Glomerular visceral epithelial cell (primary cell): ENCODE data around the gene GATA3.
"Not testable (repeated sequence)": the region's sequence is repeated elsewhere in the genome, so short reads cannot be mapped to it uniquely, and the experiment has no call there.

Experiments used
- DNase-seq: peaks from one replicate; pipeline ENCODE4 v3.0.0-alpha.2; 2016; ENCODE audit errors: extremely low spot score

Gene GATA3

GRCh38 chr10:8054494-8055407 lies at the start of gene GATA3:
TSS of gene GATA3 (plus strand) at chr10:8054688. CDS start at chr10:8055656, 968 bp downstream.
- DNase-seq = no peak

DNA sequence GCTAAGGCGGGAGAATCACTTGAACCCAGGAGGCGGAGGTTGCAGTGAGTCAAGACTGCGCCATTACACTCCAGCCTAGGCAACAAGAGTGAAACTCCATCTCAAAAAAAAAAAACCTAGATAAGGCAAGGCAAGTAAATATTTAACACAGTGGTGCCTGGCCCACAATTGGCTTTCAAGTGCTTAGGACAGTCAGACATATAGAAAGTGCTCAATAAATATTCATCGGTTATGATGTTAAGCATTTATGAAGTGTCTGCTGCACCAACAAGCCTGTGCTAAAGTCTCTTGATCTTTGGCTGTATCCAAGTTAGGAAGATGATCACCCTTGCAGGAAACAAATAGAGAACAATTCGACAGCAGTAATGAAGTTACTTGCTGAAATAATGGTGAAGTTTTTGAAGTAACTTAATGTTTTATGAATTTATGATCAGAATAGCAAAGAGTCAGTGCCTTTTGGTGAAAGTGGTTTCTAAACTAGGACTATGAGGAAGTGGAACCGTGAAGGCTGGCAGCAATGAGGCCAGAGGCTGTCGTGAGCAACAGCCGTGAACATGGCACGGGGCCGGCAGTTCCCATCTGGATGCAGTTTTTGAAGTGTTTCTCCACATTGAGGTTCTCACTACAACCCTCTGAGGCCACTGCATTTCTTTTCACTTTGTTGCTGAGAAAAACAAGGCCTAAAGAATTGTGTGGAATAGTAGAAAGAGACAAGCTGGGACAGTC lies 48.1 kb upstream of the GATA3 start:
- no peak for DNase-seq

DNA sequence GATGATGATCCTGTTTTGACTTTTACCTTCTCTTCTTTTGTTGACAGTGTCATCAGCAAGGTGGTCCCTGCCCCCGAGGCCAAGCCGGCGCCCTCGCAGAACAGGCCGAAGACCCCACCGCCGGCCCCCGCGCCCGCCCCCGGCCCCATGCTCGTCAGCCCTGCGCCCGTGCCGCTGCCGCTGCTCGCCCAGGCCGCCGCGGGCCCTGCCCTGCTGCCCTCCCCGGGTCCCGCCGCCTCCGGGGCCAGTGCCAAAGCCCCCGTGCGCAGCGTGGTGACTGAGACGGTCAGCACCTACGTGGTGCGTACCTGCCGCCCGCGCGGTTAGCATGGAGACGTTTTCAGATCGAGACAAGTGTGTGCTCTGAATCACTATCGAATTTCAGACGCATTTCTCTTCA lies 45.5 kb upstream of the GATA3 start:
- DNase-seq = no peak

- DNase-seq = no peak
Observed at GRCh38 chr10:8013006-8013405, 41.5 kb upstream of the GATA3 start.

- DNase-seq = no peak
Observed at GRCh38 chr10:8013619-8014018, 40.9 kb upstream of the GATA3 start.

GRCh38 chr10:8014649-8015048 lies 39.8 kb upstream of the GATA3 start:
- no peak for DNase-seq

GRCh38 chr10:8017277-8017676 lies 37.2 kb upstream of the GATA3 start:
- DNase-seq = no peak

GRCh38 chr10:8023321-8023720 lies 31.2 kb upstream of the GATA3 start:
- no peak for DNase-seq

DNA sequence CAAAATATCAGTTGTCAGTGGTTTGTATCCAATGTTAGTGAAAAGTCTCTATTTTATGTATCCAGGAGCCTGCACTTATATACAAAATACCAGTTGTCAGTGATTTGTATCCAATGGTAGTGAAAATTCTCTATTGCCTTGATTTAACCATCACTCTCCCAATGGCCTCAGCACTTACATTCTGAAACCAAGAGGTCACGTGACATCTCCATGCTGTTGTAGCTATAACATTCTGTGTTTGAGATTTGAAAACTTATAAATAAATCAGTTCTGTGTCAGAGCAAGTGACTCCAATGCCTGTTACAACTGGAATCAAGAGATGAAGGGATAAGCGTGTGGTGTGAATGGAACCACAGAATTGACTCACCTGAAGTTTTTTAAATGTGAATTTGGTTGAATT lies 30.6 kb upstream of the GATA3 start:
- no peak for DNase-seq

GRCh38 chr10:8026349-8027259 lies 27.9 kb upstream of the GATA3 start:
- no peak for DNase-seq

DNA sequence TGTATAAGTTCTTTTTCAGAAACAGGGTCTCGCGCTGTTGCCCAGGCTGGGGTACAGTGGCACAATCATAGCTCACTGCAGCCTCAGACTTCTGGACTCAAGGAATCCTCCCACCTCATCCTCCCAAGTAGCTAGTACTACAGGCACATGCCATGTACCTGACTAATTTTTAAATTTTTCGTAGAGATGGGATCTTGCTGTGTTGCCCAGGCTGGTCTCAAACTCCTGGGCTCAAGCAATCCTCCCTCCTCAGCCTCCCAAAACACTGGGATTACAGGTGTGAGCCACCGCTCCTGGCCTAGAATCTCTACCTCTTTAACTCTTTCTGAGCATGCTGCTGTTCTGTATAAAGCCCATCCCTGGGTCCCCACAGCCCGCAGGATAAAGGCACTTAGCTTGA lies 23.3 kb upstream of the GATA3 start:
- DNase-seq = not testable (repeated sequence)

GRCh38 chr10:8032558-8032957 lies 21.9 kb upstream of the GATA3 start:
- no peak for DNase-seq

DNA sequence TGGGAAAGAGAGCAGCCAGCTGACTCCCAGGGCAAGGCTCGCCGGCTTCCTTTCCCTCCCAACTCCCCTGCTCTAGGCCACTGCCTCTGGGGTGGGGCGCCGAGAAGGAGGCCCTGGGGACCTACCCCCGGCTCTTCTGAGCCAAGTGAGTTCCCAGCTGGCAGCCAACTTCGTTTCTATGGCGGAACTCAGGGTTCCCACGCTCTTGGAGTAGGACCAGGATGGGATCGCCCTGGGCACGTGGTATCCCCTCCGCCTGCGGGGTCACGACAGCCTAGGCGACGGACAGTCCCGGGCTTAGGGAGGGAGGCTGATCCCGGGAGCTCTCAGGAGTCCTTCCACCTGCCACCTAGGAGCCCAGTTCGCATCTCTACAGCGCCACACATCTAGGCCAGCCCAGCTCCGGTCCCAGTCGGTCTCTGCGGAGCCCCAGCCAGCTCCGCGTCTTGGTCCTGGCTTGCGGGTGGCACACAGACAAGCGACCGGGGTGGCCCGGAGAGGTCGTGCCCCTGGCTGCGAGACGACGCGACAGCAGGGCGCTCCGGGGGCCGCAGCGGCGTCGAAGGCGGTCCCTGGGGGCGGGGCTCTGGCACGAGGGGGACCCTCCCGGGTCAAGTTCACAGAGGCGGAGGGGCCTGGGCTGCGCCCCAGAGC lies 20.5 kb upstream of the GATA3 start:
- DNase-seq = no peak

- no peak for DNase-seq
Observed at GRCh38 chr10:8034466-8035005, 20.0 kb upstream of the GATA3 start.

- peak; percentile 45 for DNase-seq
Observed at GRCh38 chr10:8035006-8035640, 19.4 kb upstream of the GATA3 start.

DNA sequence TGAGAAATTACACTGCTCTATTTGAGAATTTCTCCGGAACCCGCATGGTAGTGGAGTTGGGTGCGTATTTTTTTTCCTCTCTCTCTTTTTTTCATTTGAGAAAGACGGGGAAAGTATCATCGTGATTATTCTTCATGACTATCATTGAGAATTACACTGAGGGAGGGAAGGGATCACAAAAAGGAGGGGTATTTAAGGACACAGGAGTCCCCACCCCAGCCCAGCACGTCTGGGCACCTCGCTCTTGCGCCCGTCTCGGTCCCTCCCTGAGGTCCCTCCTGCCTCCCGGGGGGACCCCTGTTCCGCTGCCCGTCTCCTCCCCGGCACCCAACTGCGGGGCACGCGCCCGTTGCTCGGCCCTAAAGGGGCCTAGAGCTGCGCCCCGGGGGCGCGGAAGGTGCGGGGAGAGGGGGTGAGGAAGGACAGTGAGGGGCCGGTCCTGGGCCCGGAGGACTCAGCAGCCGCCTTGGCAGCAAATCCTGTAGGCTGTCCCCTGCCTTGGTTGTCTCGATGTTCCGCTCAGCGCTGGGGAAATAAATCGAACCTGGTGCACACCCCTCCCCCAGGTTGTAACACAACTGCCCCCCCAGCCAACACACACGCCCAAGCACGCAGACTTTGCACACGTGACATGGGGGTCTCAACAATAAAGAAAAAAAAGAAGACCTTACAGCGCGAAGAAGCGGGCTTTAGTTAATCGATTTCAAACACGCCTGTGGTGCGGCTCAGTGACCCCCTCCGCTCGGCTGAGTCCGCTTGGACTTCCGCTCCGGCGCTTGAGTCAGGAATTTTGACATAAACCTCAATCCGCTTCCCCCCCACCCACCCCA lies 18.6 kb upstream of the GATA3 start:
- DNase-seq = no peak

DNA sequence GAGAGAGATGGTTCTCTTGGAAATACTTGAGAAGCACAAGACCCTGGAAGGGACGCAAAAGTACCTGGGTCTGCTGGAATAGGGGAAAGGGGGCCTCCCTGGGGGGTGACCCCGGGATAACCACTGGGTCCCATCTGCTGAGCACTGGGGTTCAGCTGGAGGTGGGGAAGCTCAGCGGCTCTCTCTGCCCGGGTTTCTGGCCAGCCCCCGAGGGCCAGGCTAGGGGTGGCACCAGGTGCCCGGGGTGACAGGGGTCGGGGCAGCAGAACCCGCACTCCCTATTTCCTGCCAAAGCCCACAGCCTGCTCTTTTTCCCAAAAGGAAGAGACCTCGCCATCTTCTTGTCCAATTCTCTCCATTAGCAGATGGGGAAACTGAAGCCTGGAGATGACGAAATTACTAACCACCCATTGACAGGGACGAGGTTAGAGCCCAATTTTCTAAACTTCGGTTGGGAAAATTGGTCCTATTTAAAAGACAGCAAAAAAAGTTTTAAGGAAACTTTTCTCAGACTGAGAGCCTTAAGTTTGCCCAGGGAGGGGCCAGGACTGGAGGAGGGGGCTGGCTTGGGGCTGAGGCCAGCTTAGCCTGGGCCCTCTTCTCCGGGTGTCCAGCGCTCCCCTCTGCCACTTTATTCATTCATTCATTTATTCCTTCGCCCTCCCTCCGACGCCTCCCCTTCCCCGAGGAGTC lies 17.8 kb upstream of the GATA3 start:
- no peak for DNase-seq

- no peak for DNase-seq
Observed at GRCh38 chr10:8037199-8037801, 17.2 kb upstream of the GATA3 start.
